GM12874 (cell line): ENCODE measurements around the gene TBRG4.

ENCODE experiments used
- CTCF ChIP-seq: IDR thresholded peaks from 2 replicates; pipeline ENCODE4 v1.5.1; 2011; ENCODE audit warnings: low read depth, mild to moderate bottlenecking, control low read depth, low read length, moderate library complexity; ENCODE audit not compliant: insufficient read depth

The TBRG4 gene

DNA sequence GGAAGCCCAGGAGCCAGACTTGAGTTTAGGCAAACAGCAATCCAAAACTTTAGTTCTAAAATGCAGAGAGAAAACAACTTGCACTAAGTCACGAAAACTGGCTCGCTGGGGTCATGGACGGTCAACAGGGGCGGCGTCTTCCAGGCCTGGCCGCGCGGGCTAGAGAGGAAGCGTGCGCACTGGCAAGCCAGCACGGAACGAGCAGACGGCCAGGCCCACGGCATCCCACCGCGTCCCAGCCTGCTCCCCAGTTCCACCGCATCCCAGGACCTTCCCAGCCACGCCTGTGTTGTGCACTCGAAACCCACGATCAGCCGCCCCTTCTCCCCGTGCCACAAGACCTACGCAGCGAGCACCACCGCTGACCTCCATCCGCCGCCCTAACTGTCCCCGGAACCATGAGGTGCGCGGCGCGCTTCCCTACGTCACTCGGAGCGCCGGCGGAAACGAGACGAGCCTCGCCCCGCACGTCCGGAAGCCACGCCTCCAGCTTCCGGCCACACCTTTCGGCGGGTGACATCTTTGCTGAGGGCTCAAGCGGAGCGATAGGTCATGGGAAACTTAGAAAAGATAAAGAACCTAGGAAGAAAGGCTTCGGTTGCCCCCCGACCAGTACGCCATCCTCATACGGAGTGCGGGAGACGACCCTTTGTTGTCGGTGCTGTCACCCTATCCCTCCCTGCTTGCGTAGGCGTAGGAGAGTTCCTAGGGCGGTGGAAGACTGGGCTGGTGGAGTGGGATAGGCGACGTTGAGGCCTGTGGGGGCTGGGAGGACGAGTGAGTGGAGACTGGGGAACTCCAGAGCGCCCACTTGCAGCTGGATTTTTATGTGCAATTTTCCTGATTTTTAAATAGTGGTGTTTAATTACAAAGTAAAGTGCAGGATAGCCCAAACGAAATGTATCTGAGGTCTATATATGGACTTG lies at the start of gene TBRG4:
TSS of gene TBRG4 (minus strand) at position 400 of the 926 bp plus-strand sequence. CDS start 2,460 bp downstream, outside the sequence.
- 0 out of 2 replicates have a peak, but pooled peaks have one; percentile 27 for TF ChIP-seq CTCF

- TF ChIP-seq CTCF = no peak
Measured at GRCh38 chr7:45161138-45161537, 49.6 kb upstream of the TBRG4 start.

GRCh38 chr7:45160417-45160881 lies 49.0 kb upstream of the TBRG4 start:
- no peak for TF ChIP-seq CTCF

GRCh38 chr7:45159296-45159695 lies 47.8 kb upstream of the TBRG4 start:
- no peak for TF ChIP-seq CTCF

DNA sequence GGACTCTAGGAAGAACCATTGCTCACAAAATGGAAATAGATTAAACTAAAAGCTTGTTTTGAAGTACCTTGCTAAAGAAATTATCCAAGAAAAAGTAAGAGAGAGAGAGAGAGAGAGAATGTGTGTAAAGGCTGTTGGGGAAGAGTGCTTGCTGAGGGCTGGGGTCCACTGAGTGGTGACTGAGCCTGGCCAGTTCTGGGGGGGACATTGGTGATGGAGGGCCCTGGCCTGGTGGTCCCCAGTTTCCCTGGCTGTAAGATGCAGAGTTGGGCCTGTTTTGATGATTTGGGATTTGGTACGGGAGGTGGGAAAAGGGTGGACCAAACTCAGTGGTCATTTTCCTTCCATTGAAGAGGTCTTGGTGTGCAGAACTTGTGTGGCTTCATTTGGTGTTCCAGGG lies 47.0 kb upstream of the TBRG4 start:
- no peak for TF ChIP-seq CTCF

DNA sequence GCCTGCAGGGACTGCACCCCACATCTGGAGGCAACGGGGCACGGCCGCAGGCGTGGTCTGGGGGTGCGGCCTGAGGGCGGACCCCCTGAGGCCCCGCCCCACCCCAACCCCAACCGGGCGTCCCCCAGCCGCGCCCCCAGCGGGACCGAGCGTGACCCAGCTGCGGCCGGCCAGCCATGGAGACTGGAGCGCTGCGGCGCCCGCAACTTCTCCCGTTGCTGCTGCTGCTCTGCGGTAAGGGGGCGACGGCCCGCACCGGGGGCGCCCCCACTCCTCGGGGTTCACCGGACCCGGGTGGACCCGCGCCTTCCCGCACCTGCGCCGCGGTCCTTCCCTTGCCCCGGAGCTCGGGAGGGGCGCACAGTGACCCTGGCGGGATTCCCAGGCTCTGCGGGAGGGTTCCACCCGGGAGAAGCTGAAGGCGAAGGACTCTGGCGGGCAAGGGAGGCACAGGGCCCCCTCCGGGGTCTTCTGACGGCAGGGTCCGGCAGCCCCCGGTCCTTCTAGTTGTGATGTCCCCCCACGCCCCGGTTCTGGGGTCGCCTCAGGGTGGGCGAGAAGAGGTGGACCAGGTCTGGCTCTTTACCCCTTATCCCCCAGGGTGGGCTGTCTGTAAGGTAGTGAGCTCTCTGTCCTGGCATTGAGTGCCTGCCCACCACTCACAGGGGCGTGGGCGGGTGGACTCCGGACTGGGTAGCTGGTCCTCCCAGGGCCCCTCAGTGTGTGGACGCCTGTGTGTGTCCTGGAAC lies 46.3 kb upstream of the TBRG4 start, which contains the start of gene RAMP3:
TSS of gene RAMP3 (plus strand) at position 139 of the 749 bp plus-strand sequence. CDS start at position 177, 38 bp downstream.
- no peak for TF ChIP-seq CTCF

DNA sequence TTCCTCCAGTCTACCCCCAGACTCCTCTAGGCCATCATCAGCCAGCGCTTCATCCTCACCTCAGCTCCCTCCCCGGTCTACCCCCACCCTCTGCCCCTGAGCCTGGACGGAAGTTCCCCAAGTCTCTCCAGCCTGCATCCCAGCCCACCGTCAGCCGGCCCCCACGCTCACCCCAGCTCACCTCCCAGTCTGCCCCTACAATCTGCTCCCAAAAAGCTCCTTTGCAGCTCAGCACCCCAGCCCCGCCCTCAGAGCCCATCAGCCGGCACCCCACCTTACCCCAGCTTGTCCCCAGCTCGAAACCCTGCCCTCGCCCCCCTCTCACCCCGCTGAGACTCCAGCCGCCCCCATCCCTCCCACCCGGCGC lies 45.8 kb upstream of the TBRG4 start:
- no peak for TF ChIP-seq CTCF
